OCI-LY3 (cell line): ENCODE data around the gene VAT1.

Source experiments
- CTCF ChIP-seq: fragments of 200-600, 300-600 bp; sonication (generic); IDR thresholded peaks from 2 replicates; pipeline ENCODE4 v1.5.1; 2014; ENCODE audit warnings: antibody characterized with exemption, low read length, low read depth
- EZH2phosphoT487 ChIP-seq: fragments of 200-600 bp; shearing (Covaris generic); IDR thresholded peaks from 2 replicates; pipeline ENCODE4 v1.6.1; 2018; ENCODE audit warnings: antibody characterized with exemption, mixed run types, low read depth

GRCh38 chr17:43020030-43020621 lies 2.1 kb downstream of the VAT1 start:
- TF ChIP-seq CTCF (no peak), EZH2phosphoT487 (no peak)
